HepG2 (cell line): Measurements from ENCODE around the gene DDX19B. TPM values are rescaled to one million over a fixed set of nuclear protein-coding genes. Genes with fewer than 3 reads are reported as not detected.
A peak's percentile ranks its signal among the peaks of the same experiment; 100 is the strongest.

Source experiments
- CBX5 ChIP-seq: sonication (generic); formaldehyde crosslinking; IDR thresholded peaks from 2 replicates; pipeline ENCODE4 v1.4.0; 2020; ENCODE audit warnings: missing genetic modification reagents, borderline replicate concordance
- HOXD1 ChIP-seq: sonication (generic); formaldehyde crosslinking; IDR thresholded peaks from 2 replicates; pipeline ENCODE4 v1.5.0; 2020; ENCODE audit warnings: missing genetic modification reagents
- KAT2B ChIP-seq: fragments of 150-350 bp; IDR thresholded peaks from 2 replicates; pipeline ENCODE4 v1.6.1; 2014; ENCODE audit warnings: low read depth, low read length, borderline replicate concordance
- MTERF4 ChIP-seq: sonication (generic); formaldehyde crosslinking; IDR thresholded peaks from 2 replicates; pipeline ENCODE4 v1.8.0; 2023; ENCODE audit warnings: mild to moderate bottlenecking, missing genetic modification reagents
- MTF1 ChIP-seq: sonication (generic); formaldehyde crosslinking; IDR thresholded peaks from 2 replicates; pipeline ENCODE4 v1.5.0; 2020; ENCODE audit warnings: missing genetic modification reagents
- PBX3 ChIP-seq: sonication (generic); formaldehyde crosslinking; IDR thresholded peaks from 2 replicates; pipeline ENCODE4 v1.8.1; 2023; ENCODE audit warnings: missing genetic modification reagents, inconsistent platforms, borderline replicate concordance
- SIX4 ChIP-seq: sonication (generic); formaldehyde crosslinking; IDR thresholded peaks from 2 replicates; pipeline ENCODE4 v1.4.0; 2020; ENCODE audit warnings: missing genetic modification reagents
- SNAPC5 ChIP-seq: sonication (generic); formaldehyde crosslinking; IDR thresholded peaks from 2 replicates; pipeline ENCODE4 v1.8.1; 2023; ENCODE audit warnings: mild to moderate bottlenecking, missing genetic modification reagents, borderline replicate concordance
- TFE3 ChIP-seq: IDR thresholded peaks from 2 replicates; pipeline ENCODE4 v1.6.1; 2016
- ZBTB37 ChIP-seq: sonication (generic); formaldehyde crosslinking; IDR thresholded peaks from 2 replicates; pipeline ENCODE4 v1.4.0; 2020; ENCODE audit warnings: mild to moderate bottlenecking, missing genetic modification reagents
- ZNF205 ChIP-seq: IDR thresholded peaks from 2 replicates; pipeline ENCODE4 v1.6.1; 2018; ENCODE audit warnings: missing biosample characterization, missing genetic modification reagents
- ZNF251 ChIP-seq: sonication (generic); formaldehyde crosslinking; IDR thresholded peaks from 2 replicates; pipeline ENCODE4 v1.9.0; 2021; ENCODE audit warnings: mild to moderate bottlenecking, missing genetic modification reagents
- ZNF276 ChIP-seq: sonication (generic); formaldehyde crosslinking; IDR thresholded peaks from 2 replicates; pipeline ENCODE4 v1.4.0; 2020; ENCODE audit warnings: mild to moderate bottlenecking, low read depth, missing genetic modification reagents
- ZNF703 ChIP-seq: sonication (generic); formaldehyde crosslinking; IDR thresholded peaks from 2 replicates; pipeline ENCODE4 v1.5.1; 2020; ENCODE audit warnings: missing genetic modification reagents, mild to moderate bottlenecking, moderate library complexity, borderline replicate concordance
- ZNF776 ChIP-seq: sonication (generic); formaldehyde crosslinking; IDR thresholded peaks from 2 replicates; pipeline ENCODE4 v1.4.0; 2020; ENCODE audit warnings: mild to moderate bottlenecking, missing genetic modification reagents
- ZNF790 ChIP-seq: sonication (generic); formaldehyde crosslinking; IDR thresholded peaks from 2 replicates; pipeline ENCODE4 v1.8.0; 2022; ENCODE audit warnings: missing genetic modification reagents, mild to moderate bottlenecking, borderline replicate concordance
- ZSCAN25 ChIP-seq: sonication (generic); formaldehyde crosslinking; IDR thresholded peaks from 2 replicates; pipeline ENCODE4 v1.8.0; 2022; ENCODE audit warnings: mild to moderate bottlenecking, missing genetic modification reagents
- polyA plus RNA-seq, 8 experiments: library from polyadenylated mRNA; depleted of rRNA in 3 of 8; stranded (reverse) in 7 of 8; unstranded in 1 of 8; fragments of >200 nt; fragmentation: Illumina TruSeq in 4 of 8; extraction: Trizol in 4 of 8; gene quantifications; 2 replicates each; pipeline versions ENCODE4 v1.2.1 to v1.2.3, GENCODE V29; 2011 to 2016; ENCODE audit warnings: low read depth in 4 of 8, missing spikeins in 1 of 8, mixed read lengths in 1 of 8; ENCODE audit not compliant: insufficient read depth in 1 of 8
- total RNA-seq, 5 experiments: library from RNA; depleted of rRNA; stranded (reverse); fragments of >200 nt; fragmentation: Illumina TruSeq; extraction: Trizol; gene quantifications; 2 replicates each; pipeline ENCODE4 v1.2.3, GENCODE V29; 2016; ENCODE audit warnings: low read depth in 1 of 5

Gene DDX19B
- total and polyA plus RNA-seq, 2 of the 13 experiments (the other 11 are each of a cell fraction or from before 2014, with no cell fraction given), result 36.2 to 40.0 TPM

GRCh38 chr16:70380919-70381603 lies 82.1 kb downstream of the DDX19B start (continued):
- peak; percentile 89 for TF ChIP-seq TFE3
- TF ChIP-seq MTERF4 (CRISPR knock-in tag), result peak; percentile 58; the same call in 1 of the 2 replicates
- TF ChIP-seq SIX4 (CRISPR knock-in tag), result no peak; the same call in none of the 2 replicates
- TF ChIP-seq HOXD1, result peak; percentile 36; the same call in 1 of the 2 replicates
- TF ChIP-seq CBX5 (CRISPR knock-in tag), result no peak; the same call in 1 of the 2 replicates
- peak; percentile 86; the same call in 1 of the 2 replicates for TF ChIP-seq ZNF276 (CRISPR knock-in tag)
- TF ChIP-seq ZNF205 (CRISPR knock-in tag), result peak; percentile 86
- TF ChIP-seq ZSCAN25 (CRISPR knock-in tag), result peak; percentile 8; the same call in 1 of the 2 replicates
- TF ChIP-seq ZNF776 (CRISPR knock-in tag), result 0 out of 2 replicates have a peak, but pooled peaks have one; percentile 13
- no peak for TF ChIP-seq SNAPC5 (CRISPR knock-in tag)
- TF ChIP-seq KAT2B, result no peak
- no peak; the same call in 1 of the 2 replicates for TF ChIP-seq PBX3
- peak; percentile 80 for TF ChIP-seq MTF1 (CRISPR knock-in tag)
- no peak for TF ChIP-seq ZBTB37 (CRISPR knock-in tag)
- 0 out of 2 replicates have a peak, but pooled peaks have one; percentile 21 for TF ChIP-seq ZNF790 (CRISPR knock-in tag)
- TF ChIP-seq ZNF251 (CRISPR knock-in tag), result peak; percentile 93
- TF ChIP-seq ZNF703 (CRISPR knock-in tag), result peak; percentile 90; the same call in 1 of the 2 replicates
